Medulla oblongata (tissue), 1 donor: ENCODE results near the gene NLRP7.
"Not testable (repeated sequence)": the region's sequence is repeated elsewhere in the genome, so short reads cannot be mapped to it uniquely, and the experiment has no call there.

Experiments used
- DNase-seq: peaks from one replicate; pipeline ENCODE4 v3.0.0-alpha.2; 2015; ENCODE audit errors: extremely low spot score

NLRP7 gene

GRCh38 chr19:54919646-54920563 is 27.4 kb downstream of the NLRP7 start:
- not testable (repeated sequence) for DNase-seq

GRCh38 chr19:54918499-54918898 is 28.8 kb downstream of the NLRP7 start:
- DNase-seq = no peak

GRCh38 chr19:54916822-54917221 is 30.5 kb downstream of the NLRP7 start:
- DNase-seq = peak; percentile 15

- DNase-seq = not testable (repeated sequence)
These were observed 39.4 kb downstream of the NLRP7 start for GRCh38 chr19:54907899-54908298.

GRCh38 chr19:54906819-54907218 is 40.5 kb downstream of the NLRP7 start:
- no peak for DNase-seq

GRCh38 chr19:54905803-54906511 is 41.4 kb downstream of the NLRP7 start, which contains the start of gene NCR1:
Gene NCR1, plus strand, starts transcription at chr19:54906148. Its CDS starts 40 bp downstream, at chr19:54906188.
- no peak for DNase-seq

GRCh38 chr19:54905421-54905802 is 41.9 kb downstream of the NLRP7 start:
- no peak for DNase-seq

- not testable (repeated sequence) for DNase-seq
These were observed 43.1 kb downstream of the NLRP7 start for GRCh38 chr19:54904261-54904660.

- no peak for DNase-seq
These were observed 44.0 kb downstream of the NLRP7 start for GRCh38 chr19:54903303-54903702.

- no peak for DNase-seq
These were observed 45.3 kb downstream of the NLRP7 start for GRCh38 chr19:54902061-54902460.

- DNase-seq = not testable (repeated sequence)
These were observed 46.2 kb downstream of the NLRP7 start for GRCh38 chr19:54901153-54901552.

- DNase-seq = not testable (repeated sequence)
These were observed 47.7 kb downstream of the NLRP7 start for GRCh38 chr19:54899646-54900045.

- not testable (repeated sequence) for DNase-seq
These were observed 48.6 kb downstream of the NLRP7 start for GRCh38 chr19:54898685-54899084.

- DNase-seq = no peak
These were observed 51.3 kb downstream of the NLRP7 start for GRCh38 chr19:54896036-54896435.

GRCh38 chr19:54894106-54894505 is 53.2 kb downstream of the NLRP7 start:
- not testable (repeated sequence) for DNase-seq

- no peak for DNase-seq
These were observed 53.9 kb downstream of the NLRP7 start for GRCh38 chr19:54893406-54893805.

GRCh38 chr19:54889566-54889965 is 57.8 kb downstream of the NLRP7 start:
- no peak for DNase-seq

- DNase-seq = peak; percentile 46
These were observed 59.1 kb downstream of the NLRP7 start for GRCh38 chr19:54888239-54888638.

GRCh38 chr19:54883228-54883627 is 64.1 kb downstream of the NLRP7 start:
- no peak for DNase-seq

- DNase-seq = peak; percentile 11
These were observed 64.6 kb downstream of the NLRP7 start for GRCh38 chr19:54882758-54883157.

GRCh38 chr19:54881884-54882283 is 65.4 kb downstream of the NLRP7 start:
- DNase-seq = no peak

GRCh38 chr19:54877471-54877870 is 69.9 kb downstream of the NLRP7 start:
- DNase-seq = peak; percentile 14

GRCh38 chr19:54875506-54875905 is 71.8 kb downstream of the NLRP7 start:
- DNase-seq = peak; percentile 65
